Measurements from ENCODE around the gene FBXL17. TPM values are rescaled to one million over a fixed set of nuclear protein-coding genes. Genes with fewer than 3 reads are reported as not detected.
A peak's percentile ranks its signal among the peaks of the same experiment; 100 is the strongest.

The FBXL17 gene
- total and polyA plus RNA-seq, 2 of the 13 experiments (the other 11 are each of a cell fraction or from before 2014, with no cell fraction given) = 3.0 to 7.9 TPM

DNA sequence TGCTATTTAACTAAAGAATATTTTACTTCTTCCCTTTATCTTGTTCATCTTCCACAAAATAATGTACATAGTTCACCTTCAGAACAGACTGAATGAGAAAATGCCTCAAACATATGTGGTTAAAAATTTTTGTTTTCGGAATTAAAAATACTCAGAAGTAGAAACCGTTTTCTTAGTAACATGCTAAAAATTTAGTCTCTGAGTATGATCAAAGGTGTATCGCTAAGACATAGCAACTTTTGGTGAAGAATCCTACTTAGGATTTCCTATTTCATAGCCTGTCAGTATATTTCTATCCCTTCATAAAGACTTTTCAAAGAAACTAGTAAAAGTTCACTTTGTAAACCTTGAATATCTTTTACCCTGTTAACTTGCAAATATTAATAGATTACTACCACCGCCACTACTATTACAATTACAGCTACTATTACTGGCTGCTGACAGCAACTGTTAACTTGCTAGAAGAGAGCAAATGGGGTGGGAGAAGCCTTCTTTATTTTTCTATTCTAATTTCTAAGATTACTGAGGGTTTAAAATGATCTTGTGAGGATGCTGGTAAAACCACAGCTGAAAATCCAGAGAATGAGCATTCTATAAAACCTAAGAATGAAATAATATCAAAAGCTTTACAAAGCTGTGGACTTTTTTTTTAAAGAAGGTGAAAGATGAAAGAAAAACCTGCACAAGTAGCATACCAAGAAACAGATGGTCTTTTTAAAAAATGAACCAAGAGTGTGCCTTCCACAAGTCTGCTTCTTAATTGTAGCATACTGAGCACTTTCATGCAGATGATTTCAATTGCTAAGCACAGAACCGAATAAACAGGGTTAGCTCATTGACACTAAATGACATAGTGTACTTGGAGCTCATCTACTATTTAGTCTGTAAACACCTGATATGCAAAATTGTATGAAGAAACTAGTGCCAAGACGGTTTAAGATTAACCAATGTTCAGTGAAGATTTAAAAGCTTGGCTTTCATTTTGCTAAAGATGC, 464.9 kb downstream of the FBXL17 start:
- Histone ChIP-seq H3K79me2 (ENCODE audit: insufficient read depth, low read length) (no peaks in the 10 kb centered on the region), H2AFZ (ENCODE audit: low read length) (no peak overlapping the region), H3K27me3 (ENCODE audit: control insufficient read depth in 1 of 2, insufficient read depth in 2 of 2, low read length in 2 of 2) (no peaks in the 10 kb centered on the region), H3K4me2 (ENCODE audit: low read depth, low read length) (no peak overlapping the region), H3K9me3 (ENCODE audit: low read length) (no peaks in the 10 kb centered on the region), H3K4me3 (replicated peaks in 1 of 3; ENCODE audit: insufficient read depth in 1 of 3, low read depth in 2 of 3, low read length in 3 of 3) (no peak overlapping the region), H4K20me1 (ENCODE audit: insufficient read depth, low read length) (no peaks in the 10 kb centered on the region), H3K36me3 (replicated peaks in 1 of 2; ENCODE audit: control insufficient read depth in 1 of 2, insufficient read depth in 2 of 2, low read length in 2 of 2) (no peaks in the 10 kb centered on the region), H3K27ac (ENCODE audit: extremely low read length, insufficient read depth, low read length) (no peak overlapping the region), H3K4me1 (ENCODE audit: insufficient read depth, low read length) (no peaks in the 10 kb centered on the region), H3K9ac (ENCODE audit: insufficient read depth, low read depth, low read length) (no peak overlapping the region)
- WGBS (ENCODE audit: low lambda C conversion rate) = 66% methylated on average over 6 of the region's 6 CpGs
- POLR2A ChIA-PET = no interaction called here
- in situ Hi-C loops (cut with HindIII; ENCODE audit: extremely low pct_ligation_motif_present, low pct_unique_long_range_greater_than_20kb) = no loop called here
- no peak for TF ChIP-seq PCBP2 (optimal IDR thresholded peaks at IDR 0.05; ENCODE audit: low read depth, low read length, poor library complexity, severe bottlenecking)
- no peak for TF ChIP-seq JUNB (CRISPR knock-in tag; IDR thresholded peaks at IDR 0.05; ENCODE audit: borderline replicate concordance)
- no peak for TF ChIP-seq REPIN1 (CRISPR knock-in tag; IDR thresholded peaks at IDR 0.05; ENCODE audit: borderline replicate concordance, low read depth)
- intact Hi-C loops (cut with micrococcal nuclease; ENCODE audit: unreplicated experiment) = no loop called here
- no peak for DNase-seq (ENCODE audit: low spot score)
- no peak for FAIRE-seq
- no TSS peak for BruUV-seq (replicated peaks)
- ATAC-seq = no peak
- CTCF ChIA-PET (ENCODE audit: low intra/inter-chr PET ratio, low total read pairs) = no interaction called here

DNA sequence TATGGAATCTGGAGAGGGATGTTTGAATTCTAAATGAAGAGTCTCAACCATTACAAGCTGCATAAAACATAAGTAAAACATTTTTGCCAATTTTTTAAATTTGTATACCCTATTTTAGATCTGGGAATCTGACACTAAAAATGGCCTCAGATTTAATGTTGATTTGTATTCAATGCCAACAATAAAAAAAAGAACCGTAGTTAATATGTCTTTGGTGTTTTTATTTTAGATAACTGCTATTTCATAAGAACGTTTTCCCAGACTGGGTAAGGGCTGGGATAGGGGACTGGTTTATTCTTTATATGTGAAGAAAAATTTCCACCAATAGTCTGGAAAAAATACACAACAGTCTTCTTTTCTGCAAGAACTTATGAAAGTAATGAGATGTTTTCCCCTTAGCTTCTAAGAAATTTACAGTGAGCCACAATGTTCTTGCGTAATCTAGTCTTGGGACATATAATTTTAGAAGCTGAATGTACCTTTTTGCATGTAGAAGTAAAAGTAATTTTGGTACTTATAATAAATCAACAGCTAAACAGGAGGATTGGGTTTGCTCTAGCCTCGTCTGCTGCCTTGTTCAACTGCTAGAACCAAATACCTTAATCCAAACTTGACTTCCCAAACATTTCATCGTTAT, 466.6 kb downstream of the FBXL17 start:
- no peak overlapping the region for H3K4me3 ChIP-seq (replicated peaks in 1 of 3; ENCODE audit: insufficient read depth in 1 of 3, low read depth in 2 of 3, low read length in 3 of 3)
- TF ChIP-seq CEBPB (IDR thresholded peaks at IDR 0.05; ENCODE audit: borderline replicate concordance, low read depth, low read length) = peak; percentile 73
- TF ChIP-seq, protein P1, sequence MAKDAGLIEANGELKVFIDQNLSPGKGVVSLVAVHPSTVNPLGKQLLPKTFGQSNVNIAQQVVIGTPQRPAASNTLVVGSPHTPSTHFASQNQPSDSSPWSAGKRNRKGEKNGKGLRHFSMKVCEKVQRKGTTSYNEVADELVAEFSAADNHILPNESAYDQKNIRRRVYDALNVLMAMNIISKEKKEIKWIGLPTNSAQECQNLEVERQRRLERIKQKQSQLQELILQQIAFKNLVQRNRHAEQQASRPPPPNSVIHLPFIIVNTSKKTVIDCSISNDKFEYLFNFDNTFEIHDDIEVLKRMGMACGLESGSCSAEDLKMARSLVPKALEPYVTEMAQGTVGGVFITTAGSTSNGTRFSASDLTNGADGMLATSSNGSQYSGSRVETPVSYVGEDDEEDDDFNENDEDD (CRISPR knock-in tag; IDR thresholded peaks at IDR 0.05; ENCODE audit: borderline replicate concordance) = no peak
- FAIRE-seq (no peak), ATAC-seq (no peak), DNase-seq (ENCODE audit: low spot score) (no peak)
- 70% methylated on average over 5 of the region's 5 CpGs for WGBS (ENCODE audit: low lambda C conversion rate)
- in situ Hi-C loops (cut with HindIII; ENCODE audit: extremely low pct_ligation_motif_present, low pct_unique_long_range_greater_than_20kb) (no loop called here), intact Hi-C loops (cut with micrococcal nuclease; ENCODE audit: unreplicated experiment) (no loop called here)
- H3K36me3 ChIP-seq (replicated peaks in 1 of 2; ENCODE audit: control insufficient read depth in 1 of 2, insufficient read depth in 2 of 2, low read length in 2 of 2) = no peaks in the 10 kb centered on the region
- ChIA-PET POLR2A (no interaction called here), CTCF (ENCODE audit: low intra/inter-chr PET ratio, low total read pairs) (no interaction called here)
- H3K9ac ChIP-seq (ENCODE audit: insufficient read depth, low read depth, low read length) = no peak overlapping the region
- H2AFZ ChIP-seq (ENCODE audit: low read length) = no peak overlapping the region
- no peaks in the 10 kb centered on the region for H3K4me1 ChIP-seq (ENCODE audit: insufficient read depth, low read length)
- H3K79me2 ChIP-seq (ENCODE audit: insufficient read depth, low read length) = no peaks in the 10 kb centered on the region
- BruUV-seq (replicated peaks) = no TSS peak
- no peaks in the 10 kb centered on the region for H3K9me3 ChIP-seq (ENCODE audit: low read length)
- H3K27ac ChIP-seq (ENCODE audit: extremely low read length, insufficient read depth, low read length) = no peak overlapping the region
- H3K4me2 ChIP-seq (ENCODE audit: low read depth, low read length) = no peak overlapping the region
- H3K27me3 ChIP-seq (ENCODE audit: control insufficient read depth in 1 of 2, insufficient read depth in 2 of 2, low read length in 2 of 2) = no peaks in the 10 kb centered on the region
- H4K20me1 ChIP-seq (ENCODE audit: insufficient read depth, low read length) = no peaks in the 10 kb centered on the region
